HUES48 (cell line): ENCODE results near the gene OR2T2.
"Not testable (repeated sequence)": the region's sequence is repeated elsewhere in the genome, so short reads cannot be mapped to it uniquely, and the experiment has no call there.

Experiments used
- H3K27ac ChIP-seq: one replicate; pipeline ENCODE4 v1.7.0; 2013; ENCODE audit warnings: low read depth, low read length, inconsistent platforms
- H3K27me3 ChIP-seq: 2 replicates; pipeline ENCODE4 v1.6.1; 2013; ENCODE audit warnings: mild to moderate bottlenecking, low read length; ENCODE audit not compliant: control insufficient read depth, insufficient read depth
- H3K36me3 ChIP-seq: 2 replicates; pipeline ENCODE4 v1.6.1; 2013; ENCODE audit warnings: low read length; ENCODE audit not compliant: control insufficient read depth, insufficient read depth
- H3K4me1 ChIP-seq: 2 replicates; pipeline ENCODE4 v1.6.1; 2013; ENCODE audit warnings: mild to moderate bottlenecking, low read length; ENCODE audit not compliant: control insufficient read depth, insufficient read depth
- H3K4me3 ChIP-seq: 2 replicates; pipeline ENCODE4 v1.5.1; 2013; ENCODE audit warnings: mild to moderate bottlenecking, low read depth, low read length
- H3K9ac ChIP-seq: 2 replicates; pipeline ENCODE4 v1.6.1; 2013; ENCODE audit warnings: mild to moderate bottlenecking, low read depth, low read length, moderate library complexity
- H3K9me3 ChIP-seq: 2 replicates; pipeline ENCODE4 v1.6.1; 2013; ENCODE audit warnings: low read length; ENCODE audit not compliant: control insufficient read depth, insufficient read depth

The OR2T2 gene

GRCh38 chr1:248445399-248445798, at the start of gene OR2T2:
OR2T2 (plus strand) TSS chr1:248445637; CDS start chr1:248452798, 7,161 bp downstream.
- peaks cover 44% of the 10 kb centered on the region for H3K9me3 ChIP-seq
- not testable (repeated sequence) for H3K9ac ChIP-seq, H3K27me3 ChIP-seq, H3K27ac ChIP-seq, H3K4me1 ChIP-seq, H3K4me3 ChIP-seq, H3K36me3 ChIP-seq

- H3K36me3 ChIP-seq, result no peaks in the 10 kb centered on the region
- H3K9ac ChIP-seq, result no peak within 1 kb of the TSS
- H3K27me3 ChIP-seq, result no peaks in the 10 kb centered on the region
- peak within 1 kb of the TSS; percentile 23; the same call in 1 of the 2 replicates for H3K4me3 ChIP-seq
- H3K27ac ChIP-seq, result no peak within 1 kb of the TSS
- H3K9me3 ChIP-seq, result peaks cover 98% of the 10 kb centered on the region
- no peaks in the 10 kb centered on the region for H3K4me1 ChIP-seq
Measured at GRCh38 chr1:248402748-248403147, 42.7 kb upstream of the OR2T2 start, which contains the start of gene OR2T1. OR2T1 (plus strand) TSS chr1:248403048; CDS start chr1:248406148, 3,100 bp downstream.

GRCh38 chr1:248404024-248404423, 41.4 kb upstream of the OR2T2 start:
- Histone ChIP-seq H3K27me3 (no peaks in the 10 kb centered on the region), H3K9me3 (peaks cover 91% of the 10 kb centered on the region), H3K4me3 (peak overlapping the region; percentile 23)

GRCh38 chr1:248406721-248407692, 38.4 kb upstream of the OR2T2 start:
- H3K27ac ChIP-seq, result no peak overlapping the region
- H3K9me3 ChIP-seq, result peaks cover 91% of the 10 kb centered on the region
- H3K36me3 ChIP-seq, result no peaks in the 10 kb centered on the region
- no peaks in the 10 kb centered on the region for H3K4me1 ChIP-seq
- H3K4me3 ChIP-seq, result no peak overlapping the region; the same call in 1 of the 2 replicates
- H3K9ac ChIP-seq, result no peak overlapping the region
- H3K27me3 ChIP-seq, result no peaks in the 10 kb centered on the region

More at GRCh38 chr1:248404024-248404423, 41.4 kb upstream of the OR2T2 start:
- no peak overlapping the region for H3K9ac ChIP-seq
- H3K4me1 ChIP-seq, result no peaks in the 10 kb centered on the region
- no peak overlapping the region for H3K27ac ChIP-seq
- H3K36me3 ChIP-seq, result no peaks in the 10 kb centered on the region

GRCh38 chr1:248416226-248416625, 29.2 kb upstream of the OR2T2 start:
- no peaks in the 10 kb centered on the region for H3K27me3 ChIP-seq
- H3K4me3 ChIP-seq, result peak overlapping the region; percentile 4; the same call in 1 of the 2 replicates
- no peaks in the 10 kb centered on the region for H3K36me3 ChIP-seq
- H3K9ac ChIP-seq, result no peak overlapping the region
- peaks cover 92% of the 10 kb centered on the region for H3K9me3 ChIP-seq
- H3K27ac ChIP-seq, result no peak overlapping the region
- H3K4me1 ChIP-seq, result no peaks in the 10 kb centered on the region

- no peak overlapping the region for H3K27ac ChIP-seq
- no peaks in the 10 kb centered on the region for H3K36me3 ChIP-seq
- no peaks in the 10 kb centered on the region for H3K27me3 ChIP-seq
- H3K4me3 ChIP-seq, result no peak overlapping the region; the same call in 1 of the 2 replicates
- H3K4me1 ChIP-seq, result no peaks in the 10 kb centered on the region
- H3K9ac ChIP-seq, result no peak overlapping the region
- peaks cover 90% of the 10 kb centered on the region for H3K9me3 ChIP-seq
Measured at GRCh38 chr1:248417854-248418253, 27.6 kb upstream of the OR2T2 start.

GRCh38 chr1:248421384-248421783, 24.1 kb upstream of the OR2T2 start:
- Histone ChIP-seq H3K36me3 (no peaks in the 10 kb centered on the region), H3K27me3 (no peaks in the 10 kb centered on the region), H3K9me3 (peaks cover 78% of the 10 kb centered on the region), H3K9ac (no peak overlapping the region), H3K4me1 (no peaks in the 10 kb centered on the region), H3K27ac (no peak overlapping the region), H3K4me3 (no peak overlapping the region)

- H3K36me3 ChIP-seq, H3K4me3 ChIP-seq, H3K27me3 ChIP-seq, H3K9ac ChIP-seq, H3K27ac ChIP-seq, H3K4me1 ChIP-seq: not testable (repeated sequence)
- H3K9me3 ChIP-seq, result peaks cover 60% of the 10 kb centered on the region
Measured at GRCh38 chr1:248427526-248428191, 17.8 kb upstream of the OR2T2 start.

GRCh38 chr1:248428192-248428533, 17.3 kb upstream of the OR2T2 start:
- peaks cover 57% of the 10 kb centered on the region for H3K9me3 ChIP-seq
- not testable (repeated sequence) for H3K9ac ChIP-seq

GRCh38 chr1:248431683-248432082, 13.8 kb upstream of the OR2T2 start:
- H3K4me3 ChIP-seq, H3K9ac ChIP-seq, H3K27me3 ChIP-seq, H3K4me1 ChIP-seq, H3K36me3 ChIP-seq, H3K27ac ChIP-seq: not testable (repeated sequence)
- H3K9me3 ChIP-seq, result peaks cover 54% of the 10 kb centered on the region

More at GRCh38 chr1:248428192-248428533, 17.3 kb upstream of the OR2T2 start:
- H3K36me3 ChIP-seq, H3K4me3 ChIP-seq, H3K4me1 ChIP-seq, H3K27me3 ChIP-seq, H3K27ac ChIP-seq: not testable (repeated sequence)

GRCh38 chr1:248432201-248432600, 13.2 kb upstream of the OR2T2 start:
- not testable (repeated sequence) for H3K4me1 ChIP-seq, H3K9ac ChIP-seq, H3K27me3 ChIP-seq, H3K36me3 ChIP-seq, H3K27ac ChIP-seq, H3K4me3 ChIP-seq
- peaks cover 50% of the 10 kb centered on the region for H3K9me3 ChIP-seq
